Mesenchymal stem cell (in vitro differentiated cells and primary cell): ENCODE results near the gene HES4.
A peak's percentile ranks its signal among the peaks of the same experiment; 100 is the strongest.

Experiments
- DNase-seq: peaks from one replicate; pipeline ENCODE4 v3.0.0-alpha.2; 2013
- H2AFZ ChIP-seq: one replicate; pipeline ENCODE4 v1.6.1; 2013; ENCODE audit warnings: low read depth, mild to moderate bottlenecking, control low read depth, inconsistent platforms, low read length, moderate library complexity
- H2AK5ac ChIP-seq: 2 replicates; pipeline ENCODE4 v1.6.1; 2013; ENCODE audit warnings: low read length, moderate library complexity, mild to moderate bottlenecking, inconsistent platforms; ENCODE audit not compliant: severe bottlenecking
- H2BK120ac ChIP-seq: one replicate; pipeline ENCODE4 v1.6.1; 2013; ENCODE audit warnings: low read depth, mild to moderate bottlenecking, inconsistent platforms, low read length, moderate library complexity
- H2BK12ac ChIP-seq, 2 experiments: one replicate each; pipeline ENCODE4 v1.6.1; 2013; ENCODE audit warnings: inconsistent platforms in 2 of 2, low read length in 2 of 2, mild to moderate bottlenecking in 2 of 2, moderate library complexity in 2 of 2, control low read depth in 1 of 2
- H2BK15ac ChIP-seq: one replicate; pipeline ENCODE4 v1.6.1; 2013; ENCODE audit warnings: mild to moderate bottlenecking, low read depth, inconsistent platforms; ENCODE audit not compliant: poor library complexity, severe bottlenecking
- H2BK5ac ChIP-seq: 2 replicates; pipeline ENCODE4 v1.6.1; 2013; ENCODE audit warnings: low read depth, mild to moderate bottlenecking, low read length, control low read depth, inconsistent platforms; ENCODE audit not compliant: poor library complexity, severe bottlenecking
- H3K14ac ChIP-seq, 2 experiments: one replicate each; pipeline ENCODE4 v1.6.1; 2013; ENCODE audit warnings: inconsistent platforms in 2 of 2, low read length in 2 of 2, control low read depth in 1 of 2, mild to moderate bottlenecking in 1 of 2, moderate library complexity in 1 of 2
- H3K18ac ChIP-seq, 2 experiments: one replicate each; pipeline ENCODE4 v1.6.1; 2013; ENCODE audit warnings: inconsistent platforms in 2 of 2, low read length in 2 of 2, control low read depth in 1 of 2, low read depth in 1 of 2, mild to moderate bottlenecking in 1 of 2
- H3K23ac ChIP-seq, 2 experiments: one replicate each; pipeline ENCODE4 v1.6.1; 2013; ENCODE audit warnings: inconsistent platforms in 2 of 2, low read length in 2 of 2, mild to moderate bottlenecking in 2 of 2, moderate library complexity in 2 of 2, control low read depth in 1 of 2
- H3K27ac ChIP-seq: 2 replicates; pipeline ENCODE4 v1.5.1; 2013; ENCODE audit warnings: mild to moderate bottlenecking, moderate library complexity, low read length, control low read depth, inconsistent platforms; ENCODE audit not compliant: poor library complexity, severe bottlenecking
- H3K27me3 ChIP-seq, 2 experiments: 2 replicates each; pipeline versions ENCODE4 v1.6.1 to v1.7.0; 2013; ENCODE audit warnings: low read length in 2 of 2, mild to moderate bottlenecking in 2 of 2, moderate library complexity in 2 of 2, control low read depth in 1 of 2, inconsistent platforms in 1 of 2; ENCODE audit not compliant: control insufficient read depth in 1 of 2, insufficient read depth in 1 of 2
- H3K36me3 ChIP-seq, 2 experiments: 2 replicates each; pipeline versions ENCODE4 v1.6.1 to v1.7.0; 2013; ENCODE audit warnings: low read length in 2 of 2, control low read depth in 1 of 2, inconsistent platforms in 1 of 2, low read depth in 1 of 2, mild to moderate bottlenecking in 1 of 2; ENCODE audit not compliant: insufficient read depth in 2 of 2, control insufficient read depth in 1 of 2
- H3K4ac ChIP-seq, 2 experiments: one replicate each; pipeline ENCODE4 v1.6.1; 2013; ENCODE audit warnings: inconsistent platforms in 2 of 2, low read length in 2 of 2, mild to moderate bottlenecking in 2 of 2, moderate library complexity in 2 of 2, control low read depth in 1 of 2, low read depth in 1 of 2
- H3K4me1 ChIP-seq: 2 replicates; pipeline ENCODE4 v1.6.1; 2013; ENCODE audit warnings: low read depth, low read length, control low read depth; ENCODE audit not compliant: control insufficient read depth, insufficient read depth
- H3K4me2 ChIP-seq: 2 replicates; pipeline ENCODE4 v1.6.1; 2013; ENCODE audit warnings: low read length, mild to moderate bottlenecking, inconsistent platforms; ENCODE audit not compliant: poor library complexity, severe bottlenecking
- H3K4me3 ChIP-seq, 2 experiments: 2 replicates each; pipeline versions ENCODE4 v1.5.1 to v1.7.0; 2013; ENCODE audit warnings: low read length in 2 of 2, mild to moderate bottlenecking in 2 of 2, control low read depth in 1 of 2, low read depth in 1 of 2; ENCODE audit not compliant: insufficient read depth in 1 of 2
- H3K79me1 ChIP-seq: replicated peaks from 2 replicates; pipeline ENCODE4 v1.6.1; 2013; ENCODE audit warnings: mild to moderate bottlenecking, control low read depth, low read length, inconsistent platforms; ENCODE audit not compliant: poor library complexity, severe bottlenecking
- H3K9ac ChIP-seq: 2 replicates; pipeline ENCODE4 v1.7.0; 2013; ENCODE audit warnings: mild to moderate bottlenecking, low read length, moderate library complexity
- H3K9me3 ChIP-seq: 2 replicates; pipeline ENCODE4 v1.7.0; 2013; ENCODE audit warnings: mild to moderate bottlenecking, low read length; ENCODE audit not compliant: control insufficient read depth
- H4K8ac ChIP-seq: one replicate; pipeline ENCODE4 v1.6.1; 2013; ENCODE audit warnings: inconsistent platforms, mild to moderate bottlenecking, low read length, moderate library complexity
- H4K91ac ChIP-seq: one replicate; pipeline ENCODE4 v1.6.1; 2013; ENCODE audit warnings: mild to moderate bottlenecking, low read length, inconsistent platforms
- WGBS: methylation state at CpG from one replicate; pipeline ENCODE4 v1.1.7; 2013; ENCODE audit warnings: mixed read lengths; 5-methylcytosine and 5-hydroxymethylcytosine counted together

Gene HES4

GRCh38 chr1:1037366-1038327 is 37.8 kb upstream of the HES4 start:
- peaks cover 0 to 63% of the 10 kb centered on the region in 2 experiments for H3K27me3 ChIP-seq
- H3K14ac ChIP-seq = no peak overlapping the region
- H2BK120ac ChIP-seq = no peak overlapping the region
- H2AFZ ChIP-seq = no peak overlapping the region
- no peak overlapping the region for H3K18ac ChIP-seq
- H3K23ac ChIP-seq = no peak overlapping the region
- H3K4me1 ChIP-seq = peaks cover 54% of the 10 kb centered on the region
- peaks cover 0 to 80% of the 10 kb centered on the region in 2 experiments for H3K36me3 ChIP-seq
- H3K4ac ChIP-seq = no peak overlapping the region
- H3K4me3 ChIP-seq = peak overlapping the region in 1 of 2 experiments; percentile 7
- H2AK5ac ChIP-seq = no peak overlapping the region
- H3K9ac ChIP-seq = no peak overlapping the region
- no peak overlapping the region for H2BK15ac ChIP-seq
- no peak overlapping the region for H4K8ac ChIP-seq
- H2BK5ac ChIP-seq = no peak overlapping the region
- H3K4me2 ChIP-seq = no peak overlapping the region
- H3K9me3 ChIP-seq = no peaks in the 10 kb centered on the region
- H4K91ac ChIP-seq = no peak overlapping the region
- 88% methylated on average over 30 of the region's 30 CpGs for WGBS
- no peak overlapping the region for H2BK12ac ChIP-seq
- DNase-seq = no peak
- no peak overlapping the region for H3K27ac ChIP-seq
- peaks cover 53% of the 10 kb centered on the region for H3K79me1 ChIP-seq

- no peak overlapping the region for H2BK12ac ChIP-seq
- no peak overlapping the region for H2BK5ac ChIP-seq
- no peak overlapping the region for H3K23ac ChIP-seq
- peaks cover 0 to 81% of the 10 kb centered on the region in 2 experiments for H3K27me3 ChIP-seq
- no peak for DNase-seq
- H3K27ac ChIP-seq = no peak overlapping the region
- H4K91ac ChIP-seq = no peak overlapping the region
- no peak overlapping the region for H2BK15ac ChIP-seq
- H3K9ac ChIP-seq = no peak overlapping the region
- no peaks in the 10 kb centered on the region for H3K9me3 ChIP-seq
- H3K14ac ChIP-seq = no peak overlapping the region
- H3K4me2 ChIP-seq = no peak overlapping the region
- H2AK5ac ChIP-seq = no peak overlapping the region
- H3K4me1 ChIP-seq = peaks cover 63% of the 10 kb centered on the region
- H4K8ac ChIP-seq = no peak overlapping the region
- H3K36me3 ChIP-seq = peaks cover 0 to 78% of the 10 kb centered on the region in 2 experiments
- no peak overlapping the region for H3K4ac ChIP-seq
- no peak overlapping the region for H2AFZ ChIP-seq
- no peak overlapping the region for H3K18ac ChIP-seq
- WGBS = 94% methylated on average over 19 of the region's 19 CpGs
- peaks cover 41% of the 10 kb centered on the region for H3K79me1 ChIP-seq
- H3K4me3 ChIP-seq = no peak overlapping the region
- H2BK120ac ChIP-seq = no peak overlapping the region
Measured at GRCh38 chr1:1035291-1035943, 35.5 kb upstream of the HES4 start.

GRCh38 chr1:1034439-1034781 is 34.5 kb upstream of the HES4 start:
- no peak overlapping the region for H4K8ac ChIP-seq
- WGBS = 56% methylated on average over 30 of the region's 30 CpGs

More at GRCh38 chr1:1034439-1034781, 34.5 kb upstream of the HES4 start:
- H2BK15ac ChIP-seq = no peak overlapping the region
- H3K23ac ChIP-seq = no peak overlapping the region
- H3K4me2 ChIP-seq = peak overlapping the region; percentile 84
- H3K9me3 ChIP-seq = no peaks in the 10 kb centered on the region
- no peak overlapping the region for H2BK12ac ChIP-seq
- H3K4me1 ChIP-seq = peaks cover 63% of the 10 kb centered on the region
- no peak overlapping the region for H3K14ac ChIP-seq
- peaks cover 0 to 72% of the 10 kb centered on the region in 2 experiments for H3K27me3 ChIP-seq
- no peak overlapping the region for H3K27ac ChIP-seq
- no peak overlapping the region for H2BK5ac ChIP-seq
- H3K9ac ChIP-seq = no peak overlapping the region
- no peak overlapping the region for H3K4ac ChIP-seq
- H3K36me3 ChIP-seq = peaks cover 0 to 77% of the 10 kb centered on the region in 2 experiments
- no peak overlapping the region for H2AK5ac ChIP-seq
- H2AFZ ChIP-seq = no peak overlapping the region
- DNase-seq = no peak
- H3K4me3 ChIP-seq = no peak overlapping the region
- no peak overlapping the region for H4K91ac ChIP-seq
- peaks cover 31% of the 10 kb centered on the region for H3K79me1 ChIP-seq
- H2BK120ac ChIP-seq = no peak overlapping the region
- H3K18ac ChIP-seq = no peak overlapping the region
